ENCODE data around the gene RHOC.

GRCh38 chr1:112665857-112666256 is 41.1 kb downstream of the RHOC start:
- TF ChIP-seq, protein P1, sequence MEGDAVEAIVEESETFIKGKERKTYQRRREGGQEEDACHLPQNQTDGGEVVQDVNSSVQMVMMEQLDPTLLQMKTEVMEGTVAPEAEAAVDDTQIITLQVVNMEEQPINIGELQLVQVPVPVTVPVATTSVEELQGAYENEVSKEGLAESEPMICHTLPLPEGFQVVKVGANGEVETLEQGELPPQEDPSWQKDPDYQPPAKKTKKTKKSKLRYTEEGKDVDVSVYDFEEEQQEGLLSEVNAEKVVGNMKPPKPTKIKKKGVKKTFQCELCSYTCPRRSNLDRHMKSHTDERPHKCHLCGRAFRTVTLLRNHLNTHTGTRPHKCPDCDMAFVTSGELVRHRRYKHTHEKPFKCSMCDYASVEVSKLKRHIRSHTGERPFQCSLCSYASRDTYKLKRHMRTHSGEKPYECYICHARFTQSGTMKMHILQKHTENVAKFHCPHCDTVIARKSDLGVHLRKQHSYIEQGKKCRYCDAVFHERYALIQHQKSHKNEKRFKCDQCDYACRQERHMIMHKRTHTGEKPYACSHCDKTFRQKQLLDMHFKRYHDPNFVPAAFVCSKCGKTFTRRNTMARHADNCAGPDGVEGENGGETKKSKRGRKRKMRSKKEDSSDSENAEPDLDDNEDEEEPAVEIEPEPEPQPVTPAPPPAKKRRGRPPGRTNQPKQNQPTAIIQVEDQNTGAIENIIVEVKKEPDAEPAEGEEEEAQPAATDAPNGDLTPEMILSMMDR (IDR thresholded peaks at IDR 0.05; ENCODE audit: insufficient read depth, low read length, poor library complexity, severe bottlenecking), result no peak
- no peak for TF ChIP-seq EZH2phosphoT487 (conservative IDR thresholded peaks at IDR 0.05; ENCODE audit: low read length)

All from SU-DHL-6 (cell line).